ENCODE data around the gene USHBP1. TPM values are rescaled to one million over a fixed set of nuclear protein-coding genes. Genes with fewer than 3 reads are reported as not detected.

The USHBP1 gene
- total and polyA plus RNA-seq, 2 of the 13 experiments (the other 11 are each of a cell fraction or from before 2014, with no cell fraction given): 0.15 to 1.5 TPM

DNA sequence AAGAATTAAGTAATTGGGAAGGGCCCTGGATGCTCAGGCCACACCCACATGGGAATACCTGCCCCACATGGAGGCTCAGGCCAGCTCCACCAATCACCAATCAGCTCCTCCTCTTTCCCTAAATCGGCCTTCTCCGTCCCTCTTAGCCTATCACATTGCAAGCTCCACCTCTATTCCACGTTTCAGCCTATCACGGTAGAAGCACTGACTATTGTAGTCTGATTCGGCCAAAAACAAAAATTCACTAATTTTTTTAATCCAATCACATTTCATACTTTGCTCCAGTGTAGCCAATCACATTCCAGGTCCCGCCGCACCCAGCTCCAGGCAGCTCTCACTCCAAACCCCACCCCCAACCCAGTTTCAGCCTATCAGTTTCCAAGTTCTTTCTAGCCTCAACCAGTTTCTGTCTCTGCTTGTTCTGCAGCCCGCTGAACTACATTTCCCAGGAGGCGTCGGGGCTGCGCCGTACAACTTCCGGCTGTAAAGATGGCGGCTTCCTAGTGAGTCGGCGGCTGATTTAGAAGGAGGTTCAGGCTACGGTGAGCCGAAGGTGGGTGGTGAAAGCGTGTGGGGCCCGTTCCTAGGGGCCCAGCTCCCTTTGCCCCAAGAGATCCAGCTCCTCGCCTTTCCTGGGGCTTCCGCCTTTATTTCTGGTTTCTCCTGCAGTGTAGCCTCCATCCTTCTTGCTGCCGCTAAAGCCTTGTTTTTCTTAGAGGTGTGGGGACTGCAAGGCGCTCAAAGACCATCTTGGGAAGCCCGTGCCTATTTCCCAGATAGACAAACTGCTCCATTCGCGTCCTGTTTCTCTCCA, 2.6 kb upstream of the USHBP1 start, which contains the start of gene BABAM1 (continued):
- TF ChIP-seq, protein P1, sequence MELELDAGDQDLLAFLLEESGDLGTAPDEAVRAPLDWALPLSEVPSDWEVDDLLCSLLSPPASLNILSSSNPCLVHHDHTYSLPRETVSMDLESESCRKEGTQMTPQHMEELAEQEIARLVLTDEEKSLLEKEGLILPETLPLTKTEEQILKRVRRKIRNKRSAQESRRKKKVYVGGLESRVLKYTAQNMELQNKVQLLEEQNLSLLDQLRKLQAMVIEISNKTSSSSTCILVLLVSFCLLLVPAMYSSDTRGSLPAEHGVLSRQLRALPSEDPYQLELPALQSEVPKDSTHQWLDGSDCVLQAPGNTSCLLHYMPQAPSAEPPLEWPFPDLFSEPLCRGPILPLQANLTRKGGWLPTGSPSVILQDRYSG (CRISPR knock-in tag; IDR thresholded peaks at IDR 0.05): no peak
- no peak for TF ChIP-seq ATM (IDR thresholded peaks at IDR 0.05; ENCODE audit: borderline replicate concordance)
- TF ChIP-seq, protein P2, sequence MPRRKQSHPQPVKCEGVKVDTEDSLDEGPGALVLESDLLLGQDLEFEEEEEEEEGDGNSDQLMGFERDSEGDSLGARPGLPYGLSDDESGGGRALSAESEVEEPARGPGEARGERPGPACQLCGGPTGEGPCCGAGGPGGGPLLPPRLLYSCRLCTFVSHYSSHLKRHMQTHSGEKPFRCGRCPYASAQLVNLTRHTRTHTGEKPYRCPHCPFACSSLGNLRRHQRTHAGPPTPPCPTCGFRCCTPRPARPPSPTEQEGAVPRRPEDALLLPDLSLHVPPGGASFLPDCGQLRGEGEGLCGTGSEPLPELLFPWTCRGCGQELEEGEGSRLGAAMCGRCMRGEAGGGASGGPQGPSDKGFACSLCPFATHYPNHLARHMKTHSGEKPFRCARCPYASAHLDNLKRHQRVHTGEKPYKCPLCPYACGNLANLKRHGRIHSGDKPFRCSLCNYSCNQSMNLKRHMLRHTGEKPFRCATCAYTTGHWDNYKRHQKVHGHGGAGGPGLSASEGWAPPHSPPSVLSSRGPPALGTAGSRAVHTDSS (CRISPR knock-in tag; conservative IDR thresholded peaks at IDR 0.05): no peak
- TF ChIP-seq SOX13 (IDR thresholded peaks at IDR 0.05): no peak
- peak in 1 of 2 experiments; percentile 45; a peak in 1 of 4 replicates for TF ChIP-seq SOX13 (CRISPR knock-in tag; conservative IDR thresholded peaks at IDR 0.05 in 1 of 2, IDR thresholded peaks at IDR 0.05 in 1 of 2)
- no peak for TF ChIP-seq ZNF33B (CRISPR knock-in tag; IDR thresholded peaks at IDR 0.05)
- peak; percentile 82 for TF ChIP-seq SP4 (CRISPR knock-in tag; IDR thresholded peaks at IDR 0.05)
- TF ChIP-seq, protein P3, sequence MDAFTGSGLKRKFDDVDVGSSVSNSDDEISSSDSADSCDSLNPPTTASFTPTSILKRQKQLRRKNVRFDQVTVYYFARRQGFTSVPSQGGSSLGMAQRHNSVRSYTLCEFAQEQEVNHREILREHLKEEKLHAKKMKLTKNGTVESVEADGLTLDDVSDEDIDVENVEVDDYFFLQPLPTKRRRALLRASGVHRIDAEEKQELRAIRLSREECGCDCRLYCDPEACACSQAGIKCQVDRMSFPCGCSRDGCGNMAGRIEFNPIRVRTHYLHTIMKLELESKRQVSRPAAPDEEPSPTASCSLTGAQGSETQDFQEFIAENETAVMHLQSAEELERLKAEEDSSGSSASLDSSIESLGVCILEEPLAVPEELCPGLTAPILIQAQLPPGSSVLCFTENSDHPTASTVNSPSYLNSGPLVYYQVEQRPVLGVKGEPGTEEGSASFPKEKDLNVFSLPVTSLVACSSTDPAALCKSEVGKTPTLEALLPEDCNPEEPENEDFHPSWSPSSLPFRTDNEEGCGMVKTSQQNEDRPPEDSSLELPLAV (CRISPR knock-in tag; conservative IDR thresholded peaks at IDR 0.05; ENCODE audit: low read depth): no peak
- no peak for TF ChIP-seq ZNF20 (CRISPR knock-in tag; IDR thresholded peaks at IDR 0.05)
- TF ChIP-seq ZNF274 (CRISPR knock-in tag; IDR thresholded peaks at IDR 0.05): no peak
- TF ChIP-seq, protein P4, sequence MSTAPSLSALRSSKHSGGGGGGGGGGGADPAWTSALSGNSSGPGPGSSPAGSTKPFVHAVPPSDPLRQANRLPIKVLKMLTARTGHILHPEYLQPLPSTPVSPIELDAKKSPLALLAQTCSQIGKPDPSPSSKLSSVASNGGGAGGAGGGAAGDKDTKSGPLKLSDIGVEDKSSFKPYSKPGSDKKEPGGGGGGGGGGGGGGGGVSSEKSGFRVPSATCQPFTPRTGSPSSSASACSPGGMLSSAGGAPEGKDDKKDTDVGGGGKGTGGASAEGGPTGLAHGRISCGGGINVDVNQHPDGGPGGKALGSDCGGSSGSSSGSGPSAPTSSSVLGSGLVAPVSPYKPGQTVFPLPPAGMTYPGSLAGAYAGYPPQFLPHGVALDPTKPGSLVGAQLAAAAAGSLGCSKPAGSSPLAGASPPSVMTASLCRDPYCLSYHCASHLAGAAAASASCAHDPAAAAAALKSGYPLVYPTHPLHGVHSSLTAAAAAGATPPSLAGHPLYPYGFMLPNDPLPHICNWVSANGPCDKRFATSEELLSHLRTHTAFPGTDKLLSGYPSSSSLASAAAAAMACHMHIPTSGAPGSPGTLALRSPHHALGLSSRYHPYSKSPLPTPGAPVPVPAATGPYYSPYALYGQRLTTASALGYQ (CRISPR knock-in tag; IDR thresholded peaks at IDR 0.05): no peak
- no peak for TF ChIP-seq HNRNPH1 (optimal IDR thresholded peaks at IDR 0.05; ENCODE audit: low read depth, low read length)
- no peak for TF ChIP-seq CBFB (CRISPR knock-in tag; IDR thresholded peaks at IDR 0.05)
- no peak for TF ChIP-seq SP140L (CRISPR knock-in tag; IDR thresholded peaks at IDR 0.05; ENCODE audit: borderline replicate concordance)
- no peak for TF ChIP-seq HIVEP1 (CRISPR knock-in tag; IDR thresholded peaks at IDR 0.05)
- no peak for TF ChIP-seq POLR2AphosphoS2 (IDR thresholded peaks at IDR 0.05; ENCODE audit: low read depth, low read length)
- no peak for TF ChIP-seq ZNF614 (CRISPR knock-in tag; IDR thresholded peaks at IDR 0.05; ENCODE audit: borderline replicate concordance)
- peak; percentile 41; the same call in 1 of the 2 replicates for TF ChIP-seq MYC (CRISPR knock-in tag; IDR thresholded peaks at IDR 0.05; ENCODE audit: borderline replicate concordance)
- peak; percentile 72; the same call in 1 of the 2 replicates for TF ChIP-seq SRF (IDR thresholded peaks at IDR 0.05; ENCODE audit: low read depth, low read length)
- TF ChIP-seq, protein P5, sequence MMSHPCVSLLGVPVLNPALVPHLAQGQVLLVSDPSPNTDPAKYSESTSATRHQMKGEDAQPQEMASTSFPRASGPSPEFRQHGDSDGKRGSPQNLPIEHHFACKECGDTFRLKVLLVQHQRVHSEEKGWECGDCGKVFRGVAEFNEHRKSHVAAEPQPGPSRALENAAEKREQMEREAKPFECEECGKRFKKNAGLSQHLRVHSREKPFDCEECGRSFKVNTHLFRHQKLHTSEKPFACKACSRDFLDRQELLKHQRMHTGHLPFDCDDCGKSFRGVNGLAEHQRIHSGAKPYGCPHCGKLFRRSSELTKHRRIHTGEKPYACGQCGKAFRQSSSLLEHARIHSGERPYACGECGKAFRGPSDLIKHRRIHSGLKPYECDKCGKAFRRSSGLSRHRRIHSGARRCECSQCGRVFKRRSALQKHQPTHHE (CRISPR knock-in tag; IDR thresholded peaks at IDR 0.05; ENCODE audit: borderline replicate concordance): no peak
- no peak for TF ChIP-seq RCOR2 (CRISPR knock-in tag; IDR thresholded peaks at IDR 0.05)
- no peak for TF ChIP-seq ZNF7 (CRISPR knock-in tag; IDR thresholded peaks at IDR 0.05)
- peak; percentile 95 for TF ChIP-seq HOXA3 (CRISPR knock-in tag; IDR thresholded peaks at IDR 0.05)
- no peak for TF ChIP-seq NFKBIZ (CRISPR knock-in tag; IDR thresholded peaks at IDR 0.05)

Data from HepG2 (cell line).